HepG2 (cell line): ENCODE data around the gene LYPLA2. TPM values are rescaled to one million over a fixed set of nuclear protein-coding genes. Genes with fewer than 3 reads are reported as not detected.

ENCODE experiments used
- ASH2L ChIP-seq: fragments of 300-600, 200-600 bp; sonication (generic); IDR thresholded peaks from 2 replicates; pipeline ENCODE4 v1.7.0; 2017; ENCODE audit warnings: low read depth, mild to moderate bottlenecking, moderate library complexity, mixed read lengths, low read length; ENCODE audit not compliant: insufficient read length
- ETV5 ChIP-seq: IDR thresholded peaks from 2 replicates; pipeline ENCODE4 v1.6.1; 2018; ENCODE audit warnings: missing biosample characterization, missing genetic modification reagents, inconsistent platforms, borderline replicate concordance
- FOXA1 ChIP-seq, 2 experiments: fragments of 450-650 bp in 1 of 2; sonication (generic) in 1 of 2; formaldehyde crosslinking in 1 of 2; IDR thresholded peaks; 2 replicates each; pipeline versions ENCODE4 v1.4.0 to v1.6.1; 2016 to 2020; ENCODE audit warnings: missing genetic modification reagents in 1 of 2
- FOXP1 ChIP-seq, 2 experiments: fragments of 450-650 bp in 1 of 2; IDR thresholded peaks; 2 replicates each; pipeline ENCODE4 v1.6.1; 2017 to 2018; ENCODE audit warnings: antibody characterized with exemption in 1 of 2
- HOXD1 ChIP-seq: sonication (generic); formaldehyde crosslinking; IDR thresholded peaks from 2 replicates; pipeline ENCODE4 v1.5.0; 2020; ENCODE audit warnings: missing genetic modification reagents
- KAT7 ChIP-seq: IDR thresholded peaks from 2 replicates; pipeline ENCODE4 v1.6.1; 2018; ENCODE audit warnings: borderline replicate concordance, missing compliant biosample characterization
- LCORL ChIP-seq, 2 experiments: fragments of 450-650 bp in 1 of 2; sonication (generic) in 1 of 2; formaldehyde crosslinking in 1 of 2; IDR thresholded peaks; 2 replicates each; pipeline versions ENCODE4 v1.5.0 to v1.6.1; 2017 to 2020; ENCODE audit warnings: antibody characterized with exemption in 1 of 2, missing genetic modification reagents in 1 of 2
- MXI1 ChIP-seq: IDR thresholded peaks from 3 replicates; pipeline ENCODE4 v1.6.1; 2012; ENCODE audit warnings: low read depth, low read length, inconsistent platforms, borderline replicate concordance
- PITX1 ChIP-seq: sonication (generic); formaldehyde crosslinking; IDR thresholded peaks from 2 replicates; pipeline ENCODE4 v1.5.1; 2020; ENCODE audit warnings: mild to moderate bottlenecking, missing genetic modification reagents
- SPEN ChIP-seq: sonication (generic); formaldehyde crosslinking; IDR thresholded peaks from 2 replicates; pipeline ENCODE4 v1.5.1; 2020; ENCODE audit warnings: low read depth, mild to moderate bottlenecking, missing genetic modification reagents
- TBL1XR1 ChIP-seq: fragments of 150-350 bp; IDR thresholded peaks from 2 replicates; pipeline ENCODE4 v1.6.1; 2014; ENCODE audit warnings: borderline replicate concordance, low read length; ENCODE audit not compliant: partially characterized antibody
- TGIF2 ChIP-seq: IDR thresholded peaks from 2 replicates; pipeline ENCODE4 v1.6.1; 2016; ENCODE audit warnings: control low read depth, missing compliant biosample characterization
- THAP8 ChIP-seq: sonication (generic); formaldehyde crosslinking; IDR thresholded peaks from 2 replicates; pipeline ENCODE4 v1.5.1; 2020; ENCODE audit warnings: missing genetic modification reagents, mild to moderate bottlenecking, borderline replicate concordance
- ZBTB25 ChIP-seq: IDR thresholded peaks from 2 replicates; pipeline ENCODE4 v1.6.1; 2018; ENCODE audit warnings: missing genetic modification reagents
- ZNF598 ChIP-seq: sonication (generic); formaldehyde crosslinking; IDR thresholded peaks from 2 replicates; pipeline ENCODE4 v1.5.1; 2020; ENCODE audit warnings: mild to moderate bottlenecking, missing genetic modification reagents, borderline replicate concordance
- ZNF607 ChIP-seq: sonication (generic); formaldehyde crosslinking; IDR thresholded peaks from 2 replicates; pipeline ENCODE4 v1.5.1; 2020; ENCODE audit warnings: missing genetic modification reagents, mild to moderate bottlenecking, borderline replicate concordance
- ZNF615 ChIP-seq: sonication (generic); formaldehyde crosslinking; IDR thresholded peaks from 2 replicates; pipeline ENCODE4 v1.5.0; 2020; ENCODE audit warnings: mild to moderate bottlenecking, missing genetic modification reagents, borderline replicate concordance
- ZNF644 ChIP-seq: IDR thresholded peaks from 2 replicates; pipeline ENCODE4 v1.6.1; 2016; ENCODE audit warnings: low read depth
- ZNF670 ChIP-seq: sonication (generic); formaldehyde crosslinking; IDR thresholded peaks from 2 replicates; pipeline ENCODE4 v1.8.0; 2022; ENCODE audit warnings: mild to moderate bottlenecking, missing genetic modification reagents, borderline replicate concordance
- ZNF768 ChIP-seq: sonication (generic); formaldehyde crosslinking; IDR thresholded peaks from 2 replicates; pipeline ENCODE4 v1.4.0; 2020; ENCODE audit warnings: missing genetic modification reagents
- ZNF878 ChIP-seq: sonication (generic); formaldehyde crosslinking; IDR thresholded peaks from 2 replicates; pipeline ENCODE4 v1.8.1; 2023; ENCODE audit warnings: mild to moderate bottlenecking, missing genetic modification reagents, moderate library complexity
- polyA plus RNA-seq, 8 experiments: library from polyadenylated mRNA; depleted of rRNA in 3 of 8; stranded (reverse) in 7 of 8; unstranded in 1 of 8; fragments of >200 nt; fragmentation: Illumina TruSeq in 4 of 8; extraction: Trizol in 4 of 8; gene quantifications; 2 replicates each; pipeline versions ENCODE4 v1.2.1 to v1.2.3, GENCODE V29; 2011 to 2016; ENCODE audit warnings: low read depth in 4 of 8, missing spikeins in 1 of 8, mixed read lengths in 1 of 8; ENCODE audit not compliant: insufficient read depth in 1 of 8
- total RNA-seq, 5 experiments: library from RNA; depleted of rRNA; stranded (reverse); fragments of >200 nt; fragmentation: Illumina TruSeq; extraction: Trizol; gene quantifications; 2 replicates each; pipeline ENCODE4 v1.2.3, GENCODE V29; 2016; ENCODE audit warnings: low read depth in 1 of 5

LYPLA2 gene
- total and polyA plus RNA-seq, 2 of the 13 experiments (the other 11 are each of a cell fraction or from before 2014, with no cell fraction given), result 72.1 to 73.2 TPM

GRCh38 chr1:23790696-23791515 lies at the start of gene LYPLA2 (continued):
- 0 out of 2 replicates have a peak, but pooled peaks have one; percentile 39 for TF ChIP-seq ZBTB25 (CRISPR knock-in tag)
- peak; percentile 49; the same call in 1 of the 2 replicates for TF ChIP-seq SPEN
- no peak for TF ChIP-seq FOXP1 (IDR thresholded peaks at IDR 0.05)
- no peak for TF ChIP-seq FOXP1 (CRISPR knock-in tag; IDR thresholded peaks at IDR 0.05)
- peak; percentile 41 for TF ChIP-seq ASH2L
- TF ChIP-seq KAT7 (CRISPR knock-in tag), result peak; percentile 68; the same call in 1 of the 2 replicates
- 0 out of 2 replicates have a peak, but pooled peaks have one; percentile 31 for TF ChIP-seq PITX1
- TF ChIP-seq ZNF607 (CRISPR knock-in tag), result no peak; the same call in 1 of the 2 replicates
- peak; percentile 90 for TF ChIP-seq ETV5
- no peak for TF ChIP-seq THAP8
- TF ChIP-seq ZNF598 (CRISPR knock-in tag), result no peak
- no peak for TF ChIP-seq ZNF878 (CRISPR knock-in tag)
- peak; percentile 56; the same call in 1 of the 2 replicates for TF ChIP-seq ZNF644
- TF ChIP-seq ZNF615 (CRISPR knock-in tag), result 0 out of 2 replicates have a peak, but pooled peaks have one; percentile 51
- peak; percentile 84; the same call in 1 of the 3 replicates for TF ChIP-seq MXI1
- TF ChIP-seq FOXA1 (IDR thresholded peaks at IDR 0.05), result no peak
- TF ChIP-seq FOXA1 (CRISPR knock-in tag; IDR thresholded peaks at IDR 0.05), result no peak
- TF ChIP-seq LCORL (IDR thresholded peaks at IDR 0.05), result no peak
- peak; percentile 60; the same call in 1 of the 2 replicates for TF ChIP-seq LCORL (CRISPR knock-in tag; IDR thresholded peaks at IDR 0.05)
- TF ChIP-seq TBL1XR1, result no peak
- TF ChIP-seq ZNF670 (CRISPR knock-in tag), result no peak
- TF ChIP-seq TGIF2 (CRISPR knock-in tag), result peak; percentile 51; the same call in 1 of the 2 replicates
- no peak for TF ChIP-seq HOXD1 (CRISPR knock-in tag)
- peak; percentile 30; the same call in 1 of the 2 replicates for TF ChIP-seq ZNF768 (CRISPR knock-in tag)
